ENCODE results near the gene COL4A6. TPM values are rescaled to one million over a fixed set of nuclear protein-coding genes. Genes with fewer than 3 reads are reported as not detected.

The COL4A6 gene
- total RNA-seq, 1 experiment from 2014 or later, result not detected

DNA sequence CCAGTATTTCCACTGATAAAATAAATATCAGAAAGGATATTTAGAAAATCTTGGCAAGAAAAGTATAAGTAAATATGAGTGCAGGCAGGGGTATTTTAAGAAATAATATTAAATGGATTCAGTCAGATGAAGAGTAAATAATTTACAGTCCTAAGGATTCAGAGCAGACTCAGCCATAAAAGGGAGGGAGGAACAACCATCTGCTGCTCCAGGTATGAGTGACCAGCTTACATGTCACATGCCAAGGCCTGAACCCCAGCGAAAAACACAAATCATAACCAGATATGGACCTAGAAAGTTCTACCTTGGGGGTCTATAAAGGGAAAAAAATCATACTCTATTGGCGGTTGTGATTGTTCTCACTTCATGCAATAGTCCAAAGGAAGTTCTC lies 166.8 kb downstream of the COL4A6 start:
- H3K4me1 ChIP-seq (ENCODE audit: low read length), result no peaks in the 10 kb centered on the region
- H3K79me2 ChIP-seq (ENCODE audit: low read length), result no peaks in the 10 kb centered on the region
- no peaks in the 10 kb centered on the region for H3K36me3 ChIP-seq (ENCODE audit: insufficient read depth, low read length)
- no peaks in the 10 kb centered on the region for H3K9me2 ChIP-seq (replicated peaks; ENCODE audit: insufficient read depth, low read length)
- H4K20me1 ChIP-seq (ENCODE audit: insufficient read depth, low read depth, low read length), result no peaks in the 10 kb centered on the region
- no peaks in the 10 kb centered on the region for H3K27me3 ChIP-seq (ENCODE audit: low read length)
- no peak overlapping the region for H3K4me2 ChIP-seq (ENCODE audit: low read depth, low read length, poor library complexity, severe bottlenecking)
- no peak overlapping the region for H3K9ac ChIP-seq (ENCODE audit: low read length)
- DNase-seq, result no peak
- no peak overlapping the region for H3K27ac ChIP-seq (ENCODE audit: low read length)
- no peak overlapping the region for H2AFZ ChIP-seq (ENCODE audit: low read length)
- no peak overlapping the region for H3K4me3 ChIP-seq (ENCODE audit: low read length)
- no peaks in the 10 kb centered on the region for H3K9me3 ChIP-seq (ENCODE audit: low read length)

- Histone ChIP-seq H3K79me2 (ENCODE audit: low read length) (no peaks in the 10 kb centered on the region), H3K4me3 (ENCODE audit: low read length) (no peak overlapping the region), H3K4me2 (ENCODE audit: low read depth, low read length, poor library complexity, severe bottlenecking) (no peak overlapping the region), H3K27me3 (ENCODE audit: low read length) (no peaks in the 10 kb centered on the region), H3K9me3 (ENCODE audit: low read length) (no peaks in the 10 kb centered on the region), H3K9me2 (replicated peaks; ENCODE audit: insufficient read depth, low read length) (no peaks in the 10 kb centered on the region), H3K36me3 (ENCODE audit: insufficient read depth, low read length) (no peaks in the 10 kb centered on the region), H4K20me1 (ENCODE audit: insufficient read depth, low read depth, low read length) (no peaks in the 10 kb centered on the region), H2AFZ (ENCODE audit: low read length) (no peak overlapping the region), H3K9ac (ENCODE audit: low read length) (no peak overlapping the region), H3K27ac (ENCODE audit: low read length) (no peak overlapping the region), H3K4me1 (ENCODE audit: low read length) (no peaks in the 10 kb centered on the region)
- DNase-seq, result no peak
Measured at GRCh38 chrX:108270739-108271396, 167.4 kb downstream of the COL4A6 start.

DNA sequence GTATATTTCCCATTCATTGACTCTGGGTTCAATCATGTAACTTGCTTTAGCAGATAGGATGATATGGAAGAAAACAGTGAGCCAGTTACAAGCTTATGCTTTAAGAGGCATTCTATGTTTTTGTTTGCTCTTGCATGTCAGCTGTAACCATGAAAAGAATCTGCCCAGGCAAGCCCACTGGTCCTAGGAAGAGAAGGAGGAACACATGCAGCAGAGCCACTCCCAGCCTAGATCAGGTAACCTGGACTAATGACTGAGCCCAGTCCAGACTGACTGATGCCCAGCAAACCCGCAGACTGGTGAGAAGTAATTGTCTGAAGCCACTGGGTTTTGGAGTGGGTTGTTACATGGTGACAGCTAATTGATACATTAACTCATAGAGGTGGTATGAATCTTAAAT lies 167.9 kb downstream of the COL4A6 start:
- Histone ChIP-seq H3K27ac (ENCODE audit: low read length) (no peak overlapping the region), H3K9ac (ENCODE audit: low read length) (no peak overlapping the region)

DNA sequence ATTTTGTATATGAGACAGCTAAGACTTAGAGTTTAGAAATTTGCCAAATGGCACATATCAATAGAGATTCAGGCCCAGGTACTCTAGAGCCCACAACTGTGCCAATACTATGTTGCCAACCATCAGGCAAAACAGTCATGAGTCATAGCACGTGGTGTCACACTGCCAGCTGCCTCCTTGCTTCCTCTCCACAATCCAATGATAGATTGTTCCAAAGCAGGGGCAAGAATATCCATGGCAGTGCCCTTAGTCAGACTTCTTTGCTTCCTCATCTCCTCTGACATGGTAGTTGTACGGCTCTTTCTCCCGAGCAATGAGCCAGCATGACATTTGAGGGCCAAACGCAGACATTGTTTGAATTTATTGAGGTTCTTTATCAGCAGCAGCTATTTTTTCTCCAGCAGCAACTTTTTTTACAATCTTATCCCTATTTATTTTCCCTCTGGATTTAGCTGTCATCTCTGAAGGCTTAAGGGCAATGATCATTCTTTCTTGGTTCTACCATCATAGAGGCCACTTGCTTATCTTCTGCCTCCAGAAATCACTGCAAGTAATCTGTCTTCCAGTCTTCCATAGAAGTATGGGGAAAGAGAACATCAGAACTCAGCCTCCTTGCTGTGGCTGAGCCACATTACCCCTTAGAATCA lies 169.7 kb downstream of the COL4A6 start:
- H3K9me2 ChIP-seq (replicated peaks; ENCODE audit: insufficient read depth, low read length), result no peaks in the 10 kb centered on the region
- no peaks in the 10 kb centered on the region for H3K4me1 ChIP-seq (ENCODE audit: low read length)
- H3K9me3 ChIP-seq (ENCODE audit: low read length), result no peaks in the 10 kb centered on the region
- H3K27me3 ChIP-seq (ENCODE audit: low read length), result no peaks in the 10 kb centered on the region
- no peaks in the 10 kb centered on the region for H3K79me2 ChIP-seq (ENCODE audit: low read length)
- no peak for DNase-seq
- no peak overlapping the region for H3K4me3 ChIP-seq (ENCODE audit: low read length)
- H3K4me2 ChIP-seq (ENCODE audit: low read depth, low read length, poor library complexity, severe bottlenecking), result no peak overlapping the region
- H3K36me3 ChIP-seq (ENCODE audit: insufficient read depth, low read length), result no peaks in the 10 kb centered on the region
- no peak overlapping the region for H2AFZ ChIP-seq (ENCODE audit: low read length)
- H3K9ac ChIP-seq (ENCODE audit: low read length), result no peak overlapping the region
- no peak overlapping the region for H3K27ac ChIP-seq (ENCODE audit: low read length)
- no peaks in the 10 kb centered on the region for H4K20me1 ChIP-seq (ENCODE audit: insufficient read depth, low read depth, low read length)

More for the DNA sequence above, 167.9 kb downstream of the COL4A6 start:
- H3K4me2 ChIP-seq (ENCODE audit: low read depth, low read length, poor library complexity, severe bottlenecking), result no peak overlapping the region
- no peaks in the 10 kb centered on the region for H3K4me1 ChIP-seq (ENCODE audit: low read length)
- no peak overlapping the region for H3K4me3 ChIP-seq (ENCODE audit: low read length)
- no peak for DNase-seq
- no peaks in the 10 kb centered on the region for H3K9me2 ChIP-seq (replicated peaks; ENCODE audit: insufficient read depth, low read length)
- no peaks in the 10 kb centered on the region for H3K9me3 ChIP-seq (ENCODE audit: low read length)
- H4K20me1 ChIP-seq (ENCODE audit: insufficient read depth, low read depth, low read length), result no peaks in the 10 kb centered on the region
- no peak overlapping the region for H2AFZ ChIP-seq (ENCODE audit: low read length)
- no peaks in the 10 kb centered on the region for H3K27me3 ChIP-seq (ENCODE audit: low read length)
- no peaks in the 10 kb centered on the region for H3K36me3 ChIP-seq (ENCODE audit: insufficient read depth, low read length)
- H3K79me2 ChIP-seq (ENCODE audit: low read length), result no peaks in the 10 kb centered on the region

DNA sequence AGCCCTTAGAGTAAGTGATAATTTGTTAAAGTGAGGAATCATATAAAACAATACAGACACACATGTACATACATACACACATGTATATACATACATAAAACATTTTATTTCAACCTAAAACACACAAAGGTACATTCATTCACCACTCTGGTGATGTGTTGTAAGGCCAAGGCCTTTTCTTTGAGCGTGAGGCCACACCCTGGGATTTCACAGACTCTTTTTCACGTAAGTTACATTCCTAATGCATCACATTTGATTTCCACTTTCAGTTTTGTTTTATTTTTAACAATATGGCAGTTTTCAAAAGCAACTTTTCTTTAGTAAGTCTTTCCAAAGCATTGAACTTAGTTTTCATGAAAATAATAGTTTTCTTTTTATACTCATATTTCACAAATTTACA lies 170.7 kb downstream of the COL4A6 start:
- Histone ChIP-seq H3K9ac (ENCODE audit: low read length) (no peak overlapping the region), H4K20me1 (ENCODE audit: insufficient read depth, low read depth, low read length) (no peaks in the 10 kb centered on the region), H3K4me3 (ENCODE audit: low read length) (no peak overlapping the region), H3K36me3 (ENCODE audit: insufficient read depth, low read length) (no peaks in the 10 kb centered on the region), H3K4me1 (ENCODE audit: low read length) (no peaks in the 10 kb centered on the region), H3K4me2 (ENCODE audit: low read depth, low read length, poor library complexity, severe bottlenecking) (no peak overlapping the region), H3K27me3 (ENCODE audit: low read length) (no peaks in the 10 kb centered on the region), H3K27ac (ENCODE audit: low read length) (no peak overlapping the region), H3K9me2 (replicated peaks; ENCODE audit: insufficient read depth, low read length) (no peaks in the 10 kb centered on the region), H3K9me3 (ENCODE audit: low read length) (no peaks in the 10 kb centered on the region), H3K79me2 (ENCODE audit: low read length) (no peaks in the 10 kb centered on the region), H2AFZ (ENCODE audit: low read length) (no peak overlapping the region)
- DNase-seq, result no peak

- DNase-seq, result no peak
- H3K79me2 ChIP-seq (ENCODE audit: low read length), result no peaks in the 10 kb centered on the region
- H3K4me2 ChIP-seq (ENCODE audit: low read depth, low read length, poor library complexity, severe bottlenecking), result no peak overlapping the region
- no peak overlapping the region for H3K9ac ChIP-seq (ENCODE audit: low read length)
- H4K20me1 ChIP-seq (ENCODE audit: insufficient read depth, low read depth, low read length), result no peaks in the 10 kb centered on the region
- H3K4me1 ChIP-seq (ENCODE audit: low read length), result no peaks in the 10 kb centered on the region
- no peak overlapping the region for H3K4me3 ChIP-seq (ENCODE audit: low read length)
- H3K27ac ChIP-seq (ENCODE audit: low read length), result no peak overlapping the region
- no peaks in the 10 kb centered on the region for H3K9me2 ChIP-seq (replicated peaks; ENCODE audit: insufficient read depth, low read length)
- H2AFZ ChIP-seq (ENCODE audit: low read length), result no peak overlapping the region
- no peaks in the 10 kb centered on the region for H3K27me3 ChIP-seq (ENCODE audit: low read length)
- H3K36me3 ChIP-seq (ENCODE audit: insufficient read depth, low read length), result no peaks in the 10 kb centered on the region
- H3K9me3 ChIP-seq (ENCODE audit: low read length), result no peaks in the 10 kb centered on the region
Measured at GRCh38 chrX:108264376-108264775, 173.8 kb downstream of the COL4A6 start.

GRCh38 chrX:108261549-108262203 lies 176.5 kb downstream of the COL4A6 start:
- Histone ChIP-seq H3K9me3 (ENCODE audit: low read length) (no peaks in the 10 kb centered on the region), H3K4me3 (ENCODE audit: low read length) (no peak overlapping the region), H3K4me2 (ENCODE audit: low read depth, low read length, poor library complexity, severe bottlenecking) (no peak overlapping the region), H3K4me1 (ENCODE audit: low read length) (no peaks in the 10 kb centered on the region), H3K36me3 (ENCODE audit: insufficient read depth, low read length) (no peaks in the 10 kb centered on the region), H3K9me2 (replicated peaks; ENCODE audit: insufficient read depth, low read length) (no peaks in the 10 kb centered on the region), H2AFZ (ENCODE audit: low read length) (no peak overlapping the region), H3K79me2 (ENCODE audit: low read length) (no peaks in the 10 kb centered on the region), H3K27ac (ENCODE audit: low read length) (no peak overlapping the region), H3K9ac (ENCODE audit: low read length) (no peak overlapping the region), H3K27me3 (ENCODE audit: low read length) (no peaks in the 10 kb centered on the region), H4K20me1 (ENCODE audit: insufficient read depth, low read depth, low read length) (no peaks in the 10 kb centered on the region)
- no peak for DNase-seq

- Histone ChIP-seq H2AFZ (ENCODE audit: low read length) (no peak overlapping the region), H3K4me3 (ENCODE audit: low read length) (no peak overlapping the region), H3K9ac (ENCODE audit: low read length) (no peak overlapping the region), H3K79me2 (ENCODE audit: low read length) (no peaks in the 10 kb centered on the region), H4K20me1 (ENCODE audit: insufficient read depth, low read depth, low read length) (no peaks in the 10 kb centered on the region), H3K4me2 (ENCODE audit: low read depth, low read length, poor library complexity, severe bottlenecking) (no peak overlapping the region), H3K27ac (ENCODE audit: low read length) (no peak overlapping the region), H3K36me3 (ENCODE audit: insufficient read depth, low read length) (no peaks in the 10 kb centered on the region), H3K4me1 (ENCODE audit: low read length) (no peaks in the 10 kb centered on the region), H3K9me2 (replicated peaks; ENCODE audit: insufficient read depth, low read length) (no peaks in the 10 kb centered on the region), H3K27me3 (ENCODE audit: low read length) (no peaks in the 10 kb centered on the region), H3K9me3 (ENCODE audit: low read length) (no peaks in the 10 kb centered on the region)
- no peak for DNase-seq
Measured at GRCh38 chrX:108257556-108257955, 180.7 kb downstream of the COL4A6 start.
